HepG2 (cell line): ENCODE results near the gene TEX29. TPM values are rescaled to one million over a fixed set of nuclear protein-coding genes. Genes with fewer than 3 reads are reported as not detected.

Experiments used
- ATAC-seq: fragments of 200-7000 bp; cut with Tn5 transposase; 3 replicates; pipeline ENCODE4 v1.9.1; 2020; ENCODE audit warnings: mild to moderate bottlenecking, moderate library complexity
- BruUV-seq: library from RNA; stranded (reverse); fragments of 400-500 nt; replicated peaks from 2 replicates; lab custom pipeline; 2021; lab: Mats Ljungman, UMichigan
- CTCF ChIA-PET: fragments of 300-600 bp; formaldehyde crosslinking; extraction: SDS; loops from one replicate; lab custom pipeline; 2021; ENCODE audit warnings: low total read pairs, inconsistent platforms, low intra/inter-chr PET ratio; lab: Yijun Ruan, JAX
- POLR2A ChIA-PET: fragments of 350-600 bp; sonication (Branson Sonifier 250); formaldehyde crosslinking; loops from one replicate; lab custom pipeline; 2020; ENCODE audit warnings: antibody characterized with exemption, inconsistent platforms; lab: Yijun Ruan, JAX
- DNase-seq: peaks from one replicate; pipeline ENCODE4 v3.0.0-alpha.2; 2015; ENCODE audit warnings: low spot score
- FAIRE-seq: peaks from 3 replicates; lab custom pipeline; 2011; peaks lifted over from hg19 to GRCh38; lab: Jason Lieb, UNC
- H2AFZ ChIP-seq: one replicate; pipeline ENCODE4 v1.6.1; 2011; ENCODE audit warnings: low read length, inconsistent platforms
- H3K27ac ChIP-seq: fragments of 300-600 bp; 3 replicates; pipeline ENCODE4 v1.8.0; 2011; ENCODE audit warnings: mixed run types, mild to moderate bottlenecking, mixed read lengths, low read length, inconsistent platforms; ENCODE audit not compliant: insufficient read depth; ENCODE audit errors: extremely low read length
- H3K27me3 ChIP-seq, 2 experiments: fragments of 200-600 bp in 1 of 2; 2 replicates in 1 of 2; 3 replicates in 1 of 2; pipeline versions ENCODE4 v1.6.0 to v1.8.0; 2011; ENCODE audit warnings: low read length in 2 of 2, mild to moderate bottlenecking in 2 of 2, moderate library complexity in 2 of 2, inconsistent platforms in 1 of 2; ENCODE audit not compliant: insufficient read depth in 2 of 2, control insufficient read depth in 1 of 2
- H3K36me3 ChIP-seq, 2 experiments: fragments of 200-600 bp in 1 of 2; replicated peaks in 1 of 2; 2 replicates in 1 of 2; 3 replicates in 1 of 2; pipeline versions ENCODE4 v1.5.1 to v1.8.0; 2011; ENCODE audit warnings: low read length in 2 of 2, inconsistent platforms in 1 of 2; ENCODE audit not compliant: insufficient read depth in 2 of 2, control insufficient read depth in 1 of 2
- H3K4me1 ChIP-seq: 2 replicates; pipeline ENCODE4 v1.5.1; 2012; ENCODE audit warnings: low read length, inconsistent platforms; ENCODE audit not compliant: insufficient read depth
- H3K4me2 ChIP-seq: 2 replicates; pipeline ENCODE4 v1.6.0; 2011; ENCODE audit warnings: low read depth, low read length, inconsistent platforms
- H3K4me3 ChIP-seq, 3 experiments: fragments of 200-600 bp in 1 of 3; sonication (generic), shearing (Covaris generic) in 1 of 3; replicated peaks in 1 of 3; 2 replicates each; pipeline ENCODE4 v1.5.1; 2011 to 2016; ENCODE audit warnings: low read length in 3 of 3, inconsistent platforms in 2 of 3, low read depth in 2 of 3, mild to moderate bottlenecking in 2 of 3, control low read depth in 1 of 3, mixed read lengths in 1 of 3; ENCODE audit not compliant: insufficient read depth in 1 of 3
- H3K79me2 ChIP-seq: one replicate; pipeline ENCODE4 v1.6.1; 2011; ENCODE audit warnings: low read length, inconsistent platforms; ENCODE audit not compliant: insufficient read depth
- H3K9ac ChIP-seq: 2 replicates; pipeline ENCODE4 v1.6.0; 2011; ENCODE audit warnings: mild to moderate bottlenecking, low read depth, low read length, inconsistent platforms; ENCODE audit not compliant: insufficient read depth
- H3K9me3 ChIP-seq: 2 replicates; pipeline ENCODE4 v1.5.1; 2012; ENCODE audit warnings: mild to moderate bottlenecking, low read length
- H4K20me1 ChIP-seq: 2 replicates; pipeline ENCODE4 v1.6.0; 2011; ENCODE audit warnings: inconsistent platforms, mild to moderate bottlenecking, low read length, moderate library complexity; ENCODE audit not compliant: insufficient read depth
- CEBPB ChIP-seq: IDR thresholded peaks from 2 replicates; pipeline ENCODE4 v1.6.1; 2011; ENCODE audit warnings: low read depth, low read length, improper control_type of control experiment, borderline replicate concordance
- HES4 ChIP-seq: sonication (generic); formaldehyde crosslinking; IDR thresholded peaks from 2 replicates; pipeline ENCODE4 v1.9.0; 2021; ENCODE audit warnings: mild to moderate bottlenecking, missing genetic modification reagents, borderline replicate concordance
- HHEX ChIP-seq: IDR thresholded peaks from 2 replicates; pipeline ENCODE4 v1.6.1; 2016; ENCODE audit warnings: control low read depth
- PLRG1 ChIP-seq: fragments of 450-650 bp; conservative IDR thresholded peaks from 2 replicates; pipeline ENCODE4 v1.6.1; 2016
- ZFP62 ChIP-seq: sonication (generic); formaldehyde crosslinking; IDR thresholded peaks from 2 replicates; pipeline ENCODE4 v1.4.0; 2020; ENCODE audit warnings: missing genetic modification reagents
- ZNF850 ChIP-seq: sonication (generic); formaldehyde crosslinking; conservative IDR thresholded peaks from 2 replicates; pipeline ENCODE4 v1.9.0; 2021; ENCODE audit warnings: mild to moderate bottlenecking, missing genetic modification reagents
- WGBS: methylation state at CpG from one replicate; pipeline ENCODE4 v1.1.6; 2017; ENCODE audit warnings: low lambda C conversion rate; 5-methylcytosine and 5-hydroxymethylcytosine counted together
- in situ Hi-C: cut with HindIII; loops from 2 replicates; pipeline ENCODE4 v1.10.0; 2017; ENCODE audit warnings: low pct_unique_long_range_greater_than_20kb; ENCODE audit not compliant: extremely low pct_ligation_motif_present
- intact Hi-C: fragments of 100-400 bp; cut with micrococcal nuclease; formaldehyde crosslinking; loops from one replicate; pipeline ENCODE4 v1.10.0; 2022; ENCODE audit not compliant: unreplicated experiment
- polyA plus RNA-seq, 8 experiments: library from polyadenylated mRNA; depleted of rRNA in 3 of 8; stranded (reverse) in 7 of 8; unstranded in 1 of 8; fragments of >200 nt; fragmentation: Illumina TruSeq in 4 of 8; extraction: Trizol in 4 of 8; gene quantifications; 2 replicates each; pipeline versions ENCODE4 v1.2.1 to v1.2.3, GENCODE V29; 2011 to 2016; ENCODE audit warnings: low read depth in 4 of 8, missing spikeins in 1 of 8, mixed read lengths in 1 of 8; ENCODE audit not compliant: insufficient read depth in 1 of 8
- total RNA-seq, 5 experiments: library from RNA; depleted of rRNA; stranded (reverse); fragments of >200 nt; fragmentation: Illumina TruSeq; extraction: Trizol; gene quantifications; 2 replicates each; pipeline ENCODE4 v1.2.3, GENCODE V29; 2016; ENCODE audit warnings: low read depth in 1 of 5
- TF ChIP-seq, protein P1 (sequence below): sonication (generic); formaldehyde crosslinking; IDR thresholded peaks from 2 replicates; pipeline ENCODE4 v1.5.1; 2020; ENCODE audit warnings: missing genetic modification reagents, mild to moderate bottlenecking, borderline replicate concordance
- TF ChIP-seq, protein P2 (sequence below), 2 experiments: sonication (generic) in 1 of 2; formaldehyde crosslinking in 1 of 2; IDR thresholded peaks; 2 replicates each; pipeline versions ENCODE4 v1.4.0 to v1.6.1; 2018 to 2020; ENCODE audit warnings: missing genetic modification reagents in 2 of 2, borderline replicate concordance in 1 of 2, low read depth in 1 of 2, mild to moderate bottlenecking in 1 of 2, missing biosample characterization in 1 of 2
- TF ChIP-seq, protein P3 (sequence below), 2 experiments: fragments of 450-650 bp in 1 of 2; sonication (generic) in 1 of 2; formaldehyde crosslinking in 1 of 2; IDR thresholded peaks; 2 replicates each; pipeline versions ENCODE4 v1.6.1 to v1.8.0; 2016 to 2022; ENCODE audit warnings: antibody characterized with exemption in 1 of 2, mild to moderate bottlenecking in 1 of 2, missing genetic modification reagents in 1 of 2

Gene TEX29
- total and polyA plus RNA-seq, 2 of the 13 experiments (the other 11 are each of a cell fraction or from before 2014, with no cell fraction given) = 0.12 to 0.22 TPM

DNA sequence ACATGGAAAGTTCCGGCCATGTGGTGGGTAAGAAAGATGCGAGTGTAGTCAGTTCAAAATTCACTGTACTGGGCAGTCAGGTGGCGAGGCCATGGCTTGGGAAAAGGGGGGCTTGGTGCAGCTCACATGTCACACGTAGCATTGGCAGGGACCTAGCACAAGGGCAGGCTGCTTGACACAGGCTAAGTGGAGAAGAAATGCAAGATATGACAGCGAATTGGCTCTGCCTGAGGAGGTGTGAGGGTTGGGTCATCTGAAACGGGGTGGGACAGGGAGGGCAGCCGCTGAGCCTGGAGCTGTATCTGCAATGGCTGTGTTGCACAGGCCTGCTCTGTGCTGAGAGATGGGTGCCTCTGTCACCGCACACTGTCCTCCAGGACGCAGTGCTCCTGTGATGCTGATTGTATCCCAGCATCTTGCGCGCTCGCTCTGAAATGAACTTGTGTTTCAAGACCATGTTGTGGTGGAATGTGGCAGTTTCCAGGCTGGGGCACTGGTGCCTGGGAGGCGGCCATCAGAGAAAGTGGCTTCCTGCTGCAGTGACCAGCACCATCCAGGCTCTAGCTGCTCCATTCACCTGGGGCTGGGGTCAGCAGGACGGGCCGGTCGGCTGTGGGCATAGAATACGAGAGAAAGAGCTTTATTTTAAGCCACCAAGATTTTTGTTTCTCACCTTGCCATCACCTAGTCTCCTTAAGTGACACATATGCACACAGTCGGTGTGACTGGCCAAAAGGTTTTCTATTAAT, 70.3 kb downstream of the TEX29 start (continued):
- TF ChIP-seq HHEX (CRISPR knock-in tag) = no peak
- TF ChIP-seq HES4 (CRISPR knock-in tag) = no peak
- TF ChIP-seq, protein P1, sequence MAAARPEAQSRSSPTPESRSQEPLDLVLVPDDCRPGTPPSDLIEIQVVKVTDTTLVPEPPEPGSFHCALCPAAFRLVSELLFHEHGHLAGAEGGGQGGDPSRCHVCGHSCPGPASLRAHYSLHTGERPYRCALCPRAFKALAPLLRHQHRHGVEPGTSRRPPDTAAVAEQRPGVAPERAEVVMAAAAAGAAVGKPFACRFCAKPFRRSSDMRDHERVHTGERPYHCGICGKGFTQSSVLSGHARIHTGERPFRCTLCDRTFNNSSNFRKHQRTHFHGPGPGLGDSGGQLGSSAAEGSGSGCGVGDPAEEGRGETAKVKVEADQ (CRISPR knock-in tag) = no peak
- TF ChIP-seq ZNF850 (CRISPR knock-in tag) = no peak
- TF ChIP-seq PLRG1 = no peak

DNA sequence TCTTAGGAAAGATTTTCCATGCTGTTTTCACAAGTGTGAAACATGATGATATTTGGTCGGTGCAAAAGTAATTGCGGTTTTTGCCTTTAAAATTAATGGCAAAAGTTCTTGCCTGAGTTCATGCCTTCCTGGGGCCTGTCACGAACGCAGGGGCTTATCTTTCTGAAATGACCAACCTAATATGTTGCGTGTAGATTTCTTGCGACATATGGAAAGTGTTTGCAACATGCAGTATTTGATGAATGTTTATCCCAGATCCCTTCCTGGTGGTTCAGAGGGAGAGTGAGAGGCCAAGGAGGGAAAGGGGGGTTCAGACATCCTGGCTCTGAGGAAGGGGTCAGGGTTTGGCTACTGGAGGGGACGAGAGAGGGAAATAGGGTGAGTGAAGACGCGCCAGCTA, 72.0 kb downstream of the TEX29 start:
- ChIA-PET CTCF (no interaction called here), POLR2A (no interaction called here)
- in situ Hi-C loops (no loop called here), intact Hi-C loops (no loop called here)
- FAIRE-seq (no peak), DNase-seq (no peak), ATAC-seq (no peak)
- Histone ChIP-seq H3K27ac (no peak overlapping the region), H3K9me3 (no peaks in the 10 kb centered on the region), H3K36me3 (no peaks in the 10 kb centered on the region), H4K20me1 (no peaks in the 10 kb centered on the region), H3K4me3 (no peak overlapping the region), H3K4me2 (no peak overlapping the region), H2AFZ (no peak overlapping the region), H3K4me1 (no peaks in the 10 kb centered on the region), H3K9ac (no peak overlapping the region), H3K27me3 (peaks cover 8 to 76% of the 10 kb centered on the region in 2 experiments; a peak in 4 of 5 replicates), H3K79me2 (no peaks in the 10 kb centered on the region)
- BruUV-seq = no TSS peak
- 18% methylated on average over 9 of the region's 9 CpGs for WGBS
- TF ChIP-seq, protein P2, sequence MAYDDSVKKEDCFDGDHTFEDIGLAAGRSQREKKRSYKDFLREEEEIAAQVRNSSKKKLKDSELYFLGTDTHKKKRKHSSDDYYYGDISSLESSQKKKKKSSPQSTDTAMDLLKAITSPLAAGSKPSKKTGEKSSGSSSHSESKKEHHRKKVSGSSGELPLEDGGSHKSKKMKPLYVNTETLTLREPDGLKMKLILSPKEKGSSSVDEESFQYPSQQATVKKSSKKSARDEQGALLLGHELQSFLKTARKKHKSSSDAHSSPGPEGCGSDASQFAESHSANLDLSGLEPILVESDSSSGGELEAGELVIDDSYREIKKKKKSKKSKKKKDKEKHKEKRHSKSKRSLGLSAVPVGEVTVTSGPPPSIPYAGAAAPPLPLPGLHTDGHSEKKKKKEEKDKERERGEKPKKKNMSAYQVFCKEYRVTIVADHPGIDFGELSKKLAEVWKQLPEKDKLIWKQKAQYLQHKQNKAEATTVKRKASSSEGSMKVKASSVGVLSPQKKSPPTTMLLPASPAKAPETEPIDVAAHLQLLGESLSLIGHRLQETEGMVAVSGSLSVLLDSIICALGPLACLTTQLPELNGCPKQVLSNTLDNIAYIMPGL (CRISPR knock-in tag; IDR thresholded peaks at IDR 0.05; ENCODE audit: borderline replicate concordance in 1 of 2, low read depth in 1 of 2) = no peak
- TF ChIP-seq CEBPB (peak; percentile 50; the same call in 1 of the 2 replicates), ZFP62 (CRISPR knock-in tag) (no peak)
- TF ChIP-seq, protein P3, sequence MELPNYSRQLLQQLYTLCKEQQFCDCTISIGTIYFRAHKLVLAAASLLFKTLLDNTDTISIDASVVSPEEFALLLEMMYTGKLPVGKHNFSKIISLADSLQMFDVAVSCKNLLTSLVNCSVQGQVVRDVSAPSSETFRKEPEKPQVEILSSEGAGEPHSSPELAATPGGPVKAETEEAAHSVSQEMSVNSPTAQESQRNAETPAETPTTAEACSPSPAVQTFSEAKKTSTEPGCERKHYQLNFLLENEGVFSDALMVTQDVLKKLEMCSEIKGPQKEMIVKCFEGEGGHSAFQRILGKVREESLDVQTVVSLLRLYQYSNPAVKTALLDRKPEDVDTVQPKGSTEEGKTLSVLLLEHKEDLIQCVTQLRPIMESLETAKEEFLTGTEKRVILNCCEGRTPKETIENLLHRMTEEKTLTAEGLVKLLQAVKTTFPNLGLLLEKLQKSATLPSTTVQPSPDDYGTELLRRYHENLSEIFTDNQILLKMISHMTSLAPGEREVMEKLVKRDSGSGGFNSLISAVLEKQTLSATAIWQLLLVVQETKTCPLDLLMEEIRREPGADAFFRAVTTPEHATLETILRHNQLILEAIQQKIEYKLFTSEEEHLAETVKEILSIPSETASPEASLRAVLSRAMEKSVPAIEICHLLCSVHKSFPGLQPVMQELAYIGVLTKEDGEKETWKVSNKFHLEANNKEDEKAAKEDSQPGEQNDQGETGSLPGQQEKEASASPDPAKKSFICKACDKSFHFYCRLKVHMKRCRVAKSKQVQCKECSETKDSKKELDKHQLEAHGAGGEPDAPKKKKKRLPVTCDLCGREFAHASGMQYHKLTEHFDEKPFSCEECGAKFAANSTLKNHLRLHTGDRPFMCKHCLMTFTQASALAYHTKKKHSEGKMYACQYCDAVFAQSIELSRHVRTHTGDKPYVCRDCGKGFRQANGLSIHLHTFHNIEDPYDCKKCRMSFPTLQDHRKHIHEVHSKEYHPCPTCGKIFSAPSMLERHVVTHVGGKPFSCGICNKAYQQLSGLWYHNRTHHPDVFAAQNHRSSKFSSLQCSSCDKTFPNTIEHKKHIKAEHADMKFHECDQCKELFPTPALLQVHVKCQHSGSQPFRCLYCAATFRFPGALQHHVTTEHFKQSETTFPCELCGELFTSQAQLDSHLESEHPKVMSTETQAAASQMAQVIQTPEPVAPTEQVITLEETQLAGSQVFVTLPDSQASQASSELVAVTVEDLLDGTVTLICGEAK (IDR thresholded peaks at IDR 0.05) = peak; percentile 72; the same call in 1 of the 2 replicates
- TF ChIP-seq, protein P3 (CRISPR knock-in tag; IDR thresholded peaks at IDR 0.05) = no peak
